Subcutaneous abdominal adipose tissue (tissue), 5 donors: ENCODE data around the gene ANKEF1.
A peak's percentile ranks its signal among the peaks of the same experiment; 100 is the strongest.

Experiments used
- H3K27ac ChIP-seq: one replicate; pipeline ENCODE4 v1.7.0; 2013; ENCODE audit warnings: low read depth, mild to moderate bottlenecking, inconsistent platforms, low read length, moderate library complexity
- H3K27me3 ChIP-seq, 5 donors: one replicate each; pipeline ENCODE4 v1.7.0; 2013; ENCODE audit warnings: low read length in 5 of 5, inconsistent platforms in 1 of 5; ENCODE audit not compliant: control insufficient read depth in 5 of 5, insufficient read depth in 4 of 5
- H3K36me3 ChIP-seq, 5 donors: one replicate each; pipeline ENCODE4 v1.7.0; 2013; ENCODE audit warnings: low read length in 5 of 5; ENCODE audit not compliant: control insufficient read depth in 5 of 5, insufficient read depth in 5 of 5
- H3K4me1 ChIP-seq, 5 donors: one replicate each; pipeline ENCODE4 v1.7.0; 2013; ENCODE audit warnings: low read length in 5 of 5, mild to moderate bottlenecking in 3 of 5, moderate library complexity in 1 of 5; ENCODE audit not compliant: control insufficient read depth in 5 of 5, insufficient read depth in 5 of 5
- H3K4me3 ChIP-seq, 5 donors: one replicate each; pipeline ENCODE4 v1.7.0; 2013; ENCODE audit warnings: low read length in 5 of 5, low read depth in 1 of 5
- H3K9ac ChIP-seq, 5 donors: one replicate each; pipeline ENCODE4 v1.7.0; 2013; ENCODE audit warnings: low read length in 5 of 5, mild to moderate bottlenecking in 4 of 5, moderate library complexity in 3 of 5
- H3K9me3 ChIP-seq, 5 donors: one replicate each; pipeline ENCODE4 v1.7.0; 2013; ENCODE audit warnings: low read length in 5 of 5; ENCODE audit not compliant: control insufficient read depth in 5 of 5
- donor health status: healthy.
- donor health status: healthy.
- donor health status: healthy.
- donor health status: healthy.
- donor health status: healthy.

ANKEF1 gene

GRCh38 chr20:10060226-10060625 lies 25.4 kb downstream of the ANKEF1 start:
- no peaks in the 10 kb centered on the region for H3K9me3 ChIP-seq
- no peak overlapping the region for H3K27ac ChIP-seq
- H3K36me3 ChIP-seq = peaks cover 0 to 14% (median 4%) of the 10 kb centered on the region in 5 donors
- peaks cover 0 to 3% (median 0%) of the 10 kb centered on the region in 5 donors for H3K4me1 ChIP-seq
- no peak overlapping the region for H3K9ac ChIP-seq
- H3K4me3 ChIP-seq = no peak overlapping the region
- no peaks in the 10 kb centered on the region for H3K27me3 ChIP-seq

GRCh38 chr20:10061641-10062040 lies 26.9 kb downstream of the ANKEF1 start:
- peaks cover 0 to 3% (median 0%) of the 10 kb centered on the region in 5 donors for H3K4me1 ChIP-seq
- no peak overlapping the region for H3K9ac ChIP-seq
- no peak overlapping the region for H3K27ac ChIP-seq
- H3K4me3 ChIP-seq = no peak overlapping the region
- no peaks in the 10 kb centered on the region for H3K27me3 ChIP-seq
- no peaks in the 10 kb centered on the region for H3K9me3 ChIP-seq
- H3K36me3 ChIP-seq = peaks cover 0 to 10% (median 0%) of the 10 kb centered on the region in 5 donors

GRCh38 chr20:10063482-10063881 lies 28.7 kb downstream of the ANKEF1 start:
- H3K27ac ChIP-seq = no peak overlapping the region
- H3K9me3 ChIP-seq = no peaks in the 10 kb centered on the region
- H3K27me3 ChIP-seq = no peaks in the 10 kb centered on the region
- no peaks in the 10 kb centered on the region for H3K36me3 ChIP-seq
- no peak overlapping the region for H3K4me3 ChIP-seq
- peaks cover 0 to 3% (median 0%) of the 10 kb centered on the region in 5 donors for H3K4me1 ChIP-seq
- no peak overlapping the region for H3K9ac ChIP-seq

GRCh38 chr20:10064611-10065010 lies 29.8 kb downstream of the ANKEF1 start:
- no peaks in the 10 kb centered on the region for H3K9me3 ChIP-seq
- no peaks in the 10 kb centered on the region for H3K27me3 ChIP-seq
- no peaks in the 10 kb centered on the region for H3K36me3 ChIP-seq
- H3K27ac ChIP-seq = no peak overlapping the region
- H3K9ac ChIP-seq = no peak overlapping the region
- peaks cover 0 to 3% (median 0%) of the 10 kb centered on the region in 5 donors for H3K4me1 ChIP-seq
- no peak overlapping the region for H3K4me3 ChIP-seq

GRCh38 chr20:10065154-10065833 lies 30.5 kb downstream of the ANKEF1 start:
- peaks cover 0 to 1% (median 0%) of the 10 kb centered on the region in 5 donors for H3K4me1 ChIP-seq
- no peak overlapping the region for H3K9ac ChIP-seq
- H3K27ac ChIP-seq = no peak overlapping the region
- no peaks in the 10 kb centered on the region for H3K36me3 ChIP-seq
- no peaks in the 10 kb centered on the region for H3K27me3 ChIP-seq
- no peak overlapping the region for H3K4me3 ChIP-seq
- H3K9me3 ChIP-seq = no peaks in the 10 kb centered on the region

GRCh38 chr20:10067321-10067720 lies 32.5 kb downstream of the ANKEF1 start:
- no peak overlapping the region for H3K9ac ChIP-seq
- H3K36me3 ChIP-seq = no peaks in the 10 kb centered on the region
- no peaks in the 10 kb centered on the region for H3K4me1 ChIP-seq
- H3K27ac ChIP-seq = no peak overlapping the region
- no peaks in the 10 kb centered on the region for H3K27me3 ChIP-seq
- H3K4me3 ChIP-seq = no peak overlapping the region
- no peaks in the 10 kb centered on the region for H3K9me3 ChIP-seq

- Histone ChIP-seq H3K9me3 (no peaks in the 10 kb centered on the region), H3K4me1 (peaks cover 3 to 39% (median 31%) of the 10 kb centered on the region in 5 donors), H3K36me3 (no peaks in the 10 kb centered on the region), H3K4me3 (no peak overlapping the region), H3K27ac (no peak overlapping the region), H3K27me3 (no peaks in the 10 kb centered on the region), H3K9ac (no peak overlapping the region)
Observed at GRCh38 chr20:10074513-10074912, 39.7 kb downstream of the ANKEF1 start.

GRCh38 chr20:10075606-10076005 lies 40.8 kb downstream of the ANKEF1 start:
- Histone ChIP-seq H3K9me3 (no peaks in the 10 kb centered on the region), H3K4me3 (no peak overlapping the region), H3K27ac (peak overlapping the region; percentile 31), H3K27me3 (no peaks in the 10 kb centered on the region), H3K9ac (no peak overlapping the region), H3K36me3 (no peaks in the 10 kb centered on the region), H3K4me1 (peaks cover 3 to 43% (median 37%) of the 10 kb centered on the region in 5 donors)

- no peaks in the 10 kb centered on the region for H3K36me3 ChIP-seq
- no peak overlapping the region for H3K9ac ChIP-seq
- H3K4me3 ChIP-seq = no peak overlapping the region
- peaks cover 3 to 43% (median 39%) of the 10 kb centered on the region in 5 donors for H3K4me1 ChIP-seq
- no peaks in the 10 kb centered on the region for H3K27me3 ChIP-seq
- peak overlapping the region; percentile 31 for H3K27ac ChIP-seq
- no peaks in the 10 kb centered on the region for H3K9me3 ChIP-seq
Observed at GRCh38 chr20:10076126-10077080, 41.6 kb downstream of the ANKEF1 start.

- H3K27ac ChIP-seq = peak overlapping the region; percentile 14
- H3K27me3 ChIP-seq = no peaks in the 10 kb centered on the region
- no peaks in the 10 kb centered on the region for H3K36me3 ChIP-seq
- no peak overlapping the region for H3K4me3 ChIP-seq
- no peaks in the 10 kb centered on the region for H3K9me3 ChIP-seq
- H3K9ac ChIP-seq = no peak overlapping the region
- H3K4me1 ChIP-seq = peaks cover 3 to 43% (median 39%) of the 10 kb centered on the region in 5 donors
Observed at GRCh38 chr20:10077081-10077471, 42.3 kb downstream of the ANKEF1 start.
